Stomach (tissue), 4 donors: ENCODE data around the gene GJB6.

Experiments used
- CTCF ChIP-seq, 7 experiments: fragments of 450-650 bp in 4 of 7; fragments of 200-600 bp in 3 of 7; sonication (generic) in 3 of 7; IDR thresholded peaks; one replicate each; pipeline ENCODE4 v1.5.1; 2016 to 2019; ENCODE audit warnings: antibody characterized with exemption in 7 of 7, control low read depth in 2 of 7, mild to moderate bottlenecking in 1 of 7
- POLR2A ChIP-seq, 4 donors: fragments of 450-650 bp; IDR thresholded peaks; one replicate each; pipeline ENCODE4 v1.6.1; 2016; ENCODE audit warnings: antibody characterized with exemption in 4 of 4, control low read depth in 2 of 4, mild to moderate bottlenecking in 1 of 4, moderate library complexity in 1 of 4
- POLR2AphosphoS5 ChIP-seq, 3 donors: sonication (generic); formaldehyde crosslinking; IDR thresholded peaks; one replicate each; pipeline ENCODE4 v1.6.1; 2016; ENCODE audit warnings: antibody characterized with exemption in 3 of 3

- TF ChIP-seq CTCF (IDR thresholded peaks at IDR 0.05) (no peak), POLR2AphosphoS5 (IDR thresholded peaks at IDR 0.05) (no peak), POLR2A (IDR thresholded peaks at IDR 0.05) (no peak)
Observed at GRCh38 chr13:20175406-20175794, 56.7 kb downstream of the GJB6 start.
